A549 (cell line): Measurements from ENCODE around the gene CTRB2.

Experiments
- CHD2 ChIP-seq: fragments of 150-350 bp; IDR thresholded peaks from 2 replicates; pipeline ENCODE4 v1.6.1; 2014; ENCODE audit warnings: low read length; ENCODE audit not compliant: partially characterized antibody
- CTCF ChIP-seq: fragments of >200 bp; sonication (Bioruptor Twin); formaldehyde crosslinking; IDR thresholded peaks from 3 replicates; pipeline ENCODE4 v1.5.1; 2016
- EHMT2 ChIP-seq: fragments of 200-600 bp; sonication (generic); IDR thresholded peaks from 2 replicates; pipeline ENCODE4 v1.6.1; 2016; ENCODE audit warnings: antibody characterized with exemption, low read depth, mild to moderate bottlenecking, moderate library complexity
- EP300 ChIP-seq, 2 experiments: fragments of >200 bp; sonication (Bioruptor Twin); formaldehyde crosslinking; IDR thresholded peaks; 2 replicates in 1 of 2; 3 replicates in 1 of 2; pipeline ENCODE4 v1.6.1; 2016 to 2017
- FOSL2 ChIP-seq, 2 experiments: fragments of 450-650 bp in 1 of 2; fragments of >200 bp in 1 of 2; sonication (Bioruptor Twin) in 1 of 2; formaldehyde crosslinking; IDR thresholded peaks; 2 replicates each; pipeline versions ENCODE4 v1.5.0 to v1.6.1; 2016 to 2020; ENCODE audit warnings: mild to moderate bottlenecking in 1 of 2, moderate library complexity in 1 of 2
- JUN ChIP-seq, 2 experiments: fragments of >200 bp; sonication (Bioruptor Twin); formaldehyde crosslinking; IDR thresholded peaks; 2 replicates in 1 of 2; 3 replicates in 1 of 2; pipeline ENCODE4 v1.6.1; 2016 to 2017
- MYC ChIP-seq: IDR thresholded peaks from 2 replicates; pipeline ENCODE4 v1.6.1; 2012; ENCODE audit warnings: mild to moderate bottlenecking, inconsistent platforms, low read length, improper control_type of control experiment, borderline replicate concordance
- POLR2A ChIP-seq: IDR thresholded peaks from 2 replicates; pipeline ENCODE4 v1.6.1; 2012; ENCODE audit warnings: mild to moderate bottlenecking, low read length
- RCOR1 ChIP-seq: fragments of 150-350 bp; IDR thresholded peaks from 2 replicates; pipeline ENCODE4 v1.6.1; 2014; ENCODE audit warnings: antibody characterized with exemption, low read length, low read depth
- TFCP2L1 ChIP-seq: fragments of 250-450 bp; sonication (Bioruptor Pico); IDR thresholded peaks from 2 replicates; pipeline ENCODE4 v1.5.0; 2021; ENCODE audit warnings: mild to moderate bottlenecking
- ZFP36 ChIP-seq: fragments of 450-650 bp; IDR thresholded peaks from 2 replicates; pipeline ENCODE4 v1.6.1; 2014; ENCODE audit warnings: borderline replicate concordance; ENCODE audit not compliant: partially characterized antibody
- ZNF302 ChIP-seq: fragments of 250-450 bp; sonication (Bioruptor Pico); IDR thresholded peaks from 2 replicates; pipeline ENCODE4 v1.9.0; 2021; ENCODE audit warnings: inconsistent platforms, mild to moderate bottlenecking, moderate library complexity

DNA sequence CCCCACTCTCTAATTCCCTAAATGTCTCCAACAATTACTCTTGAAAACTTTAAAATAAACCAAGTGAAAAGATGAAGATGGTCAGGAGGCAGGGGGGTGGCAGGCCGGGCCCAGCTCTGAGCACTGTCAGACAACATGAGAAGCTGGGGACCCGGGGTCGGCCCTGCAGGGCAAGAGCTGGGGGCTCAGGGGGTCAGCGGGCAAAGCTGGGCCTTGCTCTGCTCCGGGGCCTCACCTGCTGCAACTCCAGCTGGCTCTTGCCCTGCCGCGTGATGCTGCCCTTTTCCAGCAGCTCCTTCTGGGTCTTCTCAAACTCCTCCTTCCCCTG, 26.6 kb upstream of the CTRB2 start:
- TF ChIP-seq EHMT2 (no peak), FOSL2 (IDR thresholded peaks at IDR 0.05) (no peak), FOSL2 (CRISPR knock-in tag; IDR thresholded peaks at IDR 0.05) (no peak), TFCP2L1 (CRISPR knock-in tag) (no peak), CTCF (no peak), EP300 (IDR thresholded peaks at IDR 0.05) (no peak), MYC (no peak), RCOR1 (no peak), CHD2 (no peak), ZFP36 (no peak), JUN (IDR thresholded peaks at IDR 0.05) (no peak), POLR2A (no peak), ZNF302 (CRISPR knock-in tag) (no peak)
